H9 (cell line): ENCODE measurements around the gene INVS. TPM values are rescaled to one million over a fixed set of nuclear protein-coding genes. Genes with fewer than 3 reads are reported as not detected.

Experiments
- DNase-seq: peaks from one replicate; pipeline ENCODE4 v3.0.0-alpha.2; 2017
- H2AFZ ChIP-seq: one replicate; pipeline ENCODE4 v1.6.1; 2013; ENCODE audit warnings: mild to moderate bottlenecking, low read length, control low read depth, moderate library complexity
- H2AK5ac ChIP-seq: 2 replicates; pipeline ENCODE4 v1.6.1; 2013; ENCODE audit warnings: low read length, control low read depth, mixed read lengths; ENCODE audit not compliant: insufficient read length
- H2BK120ac ChIP-seq: one replicate; pipeline ENCODE4 v1.6.1; 2013; ENCODE audit warnings: low read depth, mild to moderate bottlenecking, low read length, control low read depth, inconsistent platforms; ENCODE audit not compliant: poor library complexity, severe bottlenecking
- H2BK12ac ChIP-seq: 2 replicates; pipeline ENCODE4 v1.6.1; 2013; ENCODE audit warnings: low read length, control low read depth, mixed read lengths, low read depth; ENCODE audit not compliant: insufficient read length
- H2BK15ac ChIP-seq: 2 replicates; pipeline ENCODE4 v1.6.1; 2013; ENCODE audit warnings: low read depth, low read length, control low read depth
- H2BK20ac ChIP-seq: one replicate; pipeline ENCODE4 v1.6.1; 2013; ENCODE audit warnings: low read depth, mild to moderate bottlenecking, low read length, control low read depth, inconsistent platforms; ENCODE audit not compliant: poor library complexity, severe bottlenecking
- H2BK5ac ChIP-seq: 2 replicates; pipeline ENCODE4 v1.6.1; 2013; ENCODE audit warnings: low read length, control low read depth, mixed read lengths; ENCODE audit not compliant: insufficient read length
- H3K14ac ChIP-seq: 2 replicates; pipeline ENCODE4 v1.6.1; 2013; ENCODE audit warnings: low read length, control low read depth; ENCODE audit not compliant: insufficient read depth
- H3K18ac ChIP-seq: 2 replicates; pipeline ENCODE4 v1.6.1; 2013; ENCODE audit warnings: low read depth, mild to moderate bottlenecking, mixed read lengths, low read length, control low read depth; ENCODE audit not compliant: insufficient read length
- H3K23ac ChIP-seq: 2 replicates; pipeline ENCODE4 v1.6.1; 2013; ENCODE audit warnings: low read length, control low read depth, mixed read lengths, low read depth; ENCODE audit not compliant: insufficient read length
- H3K23me2 ChIP-seq: 2 replicates; pipeline ENCODE4 v1.6.1; 2013; ENCODE audit warnings: low read depth, mild to moderate bottlenecking, mixed read lengths, low read length, control low read depth; ENCODE audit not compliant: insufficient read length, poor library complexity, severe bottlenecking
- H3K27ac ChIP-seq: 2 replicates; pipeline ENCODE4 v1.5.1; 2013; ENCODE audit warnings: low read length, control low read depth, mixed read lengths, low read depth; ENCODE audit not compliant: insufficient read length
- H3K27me3 ChIP-seq: 2 replicates; pipeline ENCODE4 v1.6.1; 2013; ENCODE audit warnings: low read length, control low read depth, inconsistent platforms; ENCODE audit not compliant: insufficient read depth
- H3K4ac ChIP-seq: 2 replicates; pipeline ENCODE4 v1.6.1; 2013; ENCODE audit warnings: low read depth, mild to moderate bottlenecking, control low read depth, inconsistent platforms, low read length, moderate library complexity
- H3K4me1 ChIP-seq: 2 replicates; pipeline ENCODE4 v1.6.1; 2013; ENCODE audit warnings: low read length, control low read depth, inconsistent platforms; ENCODE audit not compliant: insufficient read depth
- H3K4me2 ChIP-seq: 2 replicates; pipeline ENCODE4 v1.6.1; 2013; ENCODE audit warnings: low read length, control low read depth, mixed read lengths; ENCODE audit not compliant: insufficient read length, insufficient read depth
- H3K56ac ChIP-seq: 2 replicates; pipeline ENCODE4 v1.6.1; 2013; ENCODE audit warnings: low read depth, mild to moderate bottlenecking, mixed read lengths, low read length, control low read depth; ENCODE audit not compliant: insufficient read length
- H3K79me1 ChIP-seq: 2 replicates; pipeline ENCODE4 v1.6.1; 2013; ENCODE audit warnings: low read depth, mild to moderate bottlenecking, moderate library complexity, low read length, control low read depth, inconsistent platforms; ENCODE audit not compliant: insufficient read depth, poor library complexity, severe bottlenecking
- H3K79me2 ChIP-seq: 2 replicates; pipeline ENCODE4 v1.6.1; 2013; ENCODE audit warnings: low read length, control low read depth, inconsistent platforms; ENCODE audit not compliant: insufficient read depth
- H3K9ac ChIP-seq: 2 replicates; pipeline ENCODE4 v1.6.1; 2013; ENCODE audit warnings: low read length, control low read depth, mixed read lengths; ENCODE audit not compliant: insufficient read length; ENCODE audit errors: extremely low read depth
- H3K9me3 ChIP-seq: one replicate; pipeline ENCODE4 v1.6.1; 2013; ENCODE audit warnings: low read depth, low read length, inconsistent platforms; ENCODE audit not compliant: control insufficient read depth
- H3T11ph ChIP-seq: one replicate; pipeline ENCODE4 v1.6.1; 2013; ENCODE audit warnings: mild to moderate bottlenecking, low read length, control low read depth, inconsistent platforms
- H4K20me1 ChIP-seq: one replicate; pipeline ENCODE4 v1.6.1; 2013; ENCODE audit not compliant: control insufficient read depth, insufficient read length, insufficient read depth
- H4K5ac ChIP-seq: 2 replicates; pipeline ENCODE4 v1.6.1; 2013; ENCODE audit warnings: low read depth, mild to moderate bottlenecking, mixed read lengths, low read length, control low read depth; ENCODE audit not compliant: insufficient read length
- H4K8ac ChIP-seq: replicated peaks from 2 replicates; pipeline ENCODE4 v1.6.1; 2013; ENCODE audit warnings: low read length, control low read depth, mixed read lengths, low read depth; ENCODE audit not compliant: insufficient read length
- H4K91ac ChIP-seq: 2 replicates; pipeline ENCODE4 v1.6.1; 2013; ENCODE audit warnings: low read depth, mild to moderate bottlenecking, moderate library complexity, mixed read lengths, low read length, control low read depth; ENCODE audit not compliant: insufficient read length
- H3K27ac Mint-ChIP-seq, 3 experiments: 2 replicates in 2 of 3; 3 replicates in 1 of 3; pipeline ENCODE4 v1.8.0; 2020 to 2021; ENCODE audit warnings: mixed read lengths in 3 of 3, mild to moderate bottlenecking in 1 of 3, moderate library complexity in 1 of 3
- H3K27me3 Mint-ChIP-seq: 2 replicates; pipeline ENCODE4 v1.8.0; 2021; ENCODE audit warnings: low read depth, mild to moderate bottlenecking, moderate library complexity, mixed read lengths
- H3K36me3 Mint-ChIP-seq, 3 experiments: 2 replicates in 2 of 3; 3 replicates in 1 of 3; pipeline ENCODE4 v1.8.0; 2020 to 2021; ENCODE audit warnings: low read depth in 3 of 3, mixed read lengths in 3 of 3; ENCODE audit not compliant: insufficient read depth in 1 of 3
- H3K4me1 Mint-ChIP-seq, 2 experiments: 2 replicates each; pipeline ENCODE4 v1.8.0; 2020; ENCODE audit warnings: mixed read lengths in 2 of 2
- H3K4me3 Mint-ChIP-seq, 2 experiments: 2 replicates in 1 of 2; 3 replicates in 1 of 2; pipeline ENCODE4 v1.8.0; 2020 to 2021; ENCODE audit warnings: mild to moderate bottlenecking in 2 of 2, mixed read lengths in 2 of 2, moderate library complexity in 1 of 2
- H3K9me3 Mint-ChIP-seq, 2 experiments: 2 replicates in 1 of 2; 3 replicates in 1 of 2; pipeline ENCODE4 v1.8.0; 2020; ENCODE audit warnings: mild to moderate bottlenecking in 2 of 2, mixed read lengths in 2 of 2, moderate library complexity in 1 of 2
- WGBS: extraction: QIAGEN DNeasy Blood & Tissue Kit; methylation state at CpG from one replicate; pipeline ENCODE4 v1.1.7; 2013; ENCODE audit warnings: missing lambda C conversion rate, low lambda C conversion rate, mixed read lengths; ENCODE audit not compliant: insufficient read length; ENCODE audit errors: extremely low coverage; 5-methylcytosine and 5-hydroxymethylcytosine counted together
- total RNA-seq: library from RNA; stranded (reverse); gene quantifications from 2 replicates; pipeline ENCODE4 v1.2.1, GENCODE V29; 2021
- TF ChIP-seq, protein P1 (sequence below): fragments of 200-600 bp; sonication (generic); conservative IDR thresholded peaks from 3 replicates; pipeline ENCODE4 v1.8.0; 2021; ENCODE audit warnings: antibody characterized with exemption, mild to moderate bottlenecking

INVS gene
- total RNA-seq, 1 experiment from 2014 or later = 7.5 TPM

DNA sequence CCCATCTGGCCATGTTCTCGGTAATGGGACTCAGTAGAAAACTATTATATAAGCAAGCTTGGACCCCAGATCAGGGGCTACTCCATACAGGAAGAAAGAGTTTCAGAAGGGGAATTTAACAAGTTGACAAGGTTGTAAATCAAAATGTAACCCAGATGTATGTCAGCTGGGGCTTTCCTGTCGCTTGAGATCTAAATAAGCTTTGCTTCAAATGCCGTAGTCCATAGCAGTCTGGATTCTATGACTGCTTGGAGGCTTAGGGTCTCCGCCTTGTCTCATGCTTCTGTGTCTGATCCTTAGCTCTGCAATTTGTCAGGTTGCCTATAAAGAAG is 183.3 kb downstream of the INVS start:
- H3K18ac ChIP-seq = no peak overlapping the region

More for the DNA sequence above, 183.3 kb downstream of the INVS start:
- H3K27ac ChIP-seq = no peak overlapping the region
- no peak for DNase-seq
- H4K91ac ChIP-seq = no peak overlapping the region
- no peaks in the 10 kb centered on the region for H3K4me1 Mint-ChIP-seq
- TF ChIP-seq, protein P1, sequence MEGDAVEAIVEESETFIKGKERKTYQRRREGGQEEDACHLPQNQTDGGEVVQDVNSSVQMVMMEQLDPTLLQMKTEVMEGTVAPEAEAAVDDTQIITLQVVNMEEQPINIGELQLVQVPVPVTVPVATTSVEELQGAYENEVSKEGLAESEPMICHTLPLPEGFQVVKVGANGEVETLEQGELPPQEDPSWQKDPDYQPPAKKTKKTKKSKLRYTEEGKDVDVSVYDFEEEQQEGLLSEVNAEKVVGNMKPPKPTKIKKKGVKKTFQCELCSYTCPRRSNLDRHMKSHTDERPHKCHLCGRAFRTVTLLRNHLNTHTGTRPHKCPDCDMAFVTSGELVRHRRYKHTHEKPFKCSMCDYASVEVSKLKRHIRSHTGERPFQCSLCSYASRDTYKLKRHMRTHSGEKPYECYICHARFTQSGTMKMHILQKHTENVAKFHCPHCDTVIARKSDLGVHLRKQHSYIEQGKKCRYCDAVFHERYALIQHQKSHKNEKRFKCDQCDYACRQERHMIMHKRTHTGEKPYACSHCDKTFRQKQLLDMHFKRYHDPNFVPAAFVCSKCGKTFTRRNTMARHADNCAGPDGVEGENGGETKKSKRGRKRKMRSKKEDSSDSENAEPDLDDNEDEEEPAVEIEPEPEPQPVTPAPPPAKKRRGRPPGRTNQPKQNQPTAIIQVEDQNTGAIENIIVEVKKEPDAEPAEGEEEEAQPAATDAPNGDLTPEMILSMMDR = no peak
- peaks cover 19 to 27% (median 25%) of the 10 kb centered on the region in 3 experiments for H3K36me3 Mint-ChIP-seq
- no peak overlapping the region for H2BK5ac ChIP-seq
- no peak overlapping the region for H3K4me2 ChIP-seq
- H3K4me3 Mint-ChIP-seq = no peak overlapping the region
- no peak overlapping the region for H4K8ac ChIP-seq
- no peaks in the 10 kb centered on the region for H4K20me1 ChIP-seq
- no peaks in the 10 kb centered on the region for H3K27me3 Mint-ChIP-seq
- no peaks in the 10 kb centered on the region for H3K79me1 ChIP-seq
- H3K4ac ChIP-seq = no peak overlapping the region
- H2BK15ac ChIP-seq = no peak overlapping the region
- no peaks in the 10 kb centered on the region for H3K23me2 ChIP-seq
- no peak overlapping the region for H3T11ph ChIP-seq
- H2AFZ ChIP-seq = no peak overlapping the region
- H3K9me3 Mint-ChIP-seq = peaks cover 4 to 6% of the 10 kb centered on the region in 2 experiments; a peak in 1 of 5 replicates
- no peak overlapping the region for H2BK20ac ChIP-seq
- no peak overlapping the region for H2BK12ac ChIP-seq
- no peak overlapping the region for H3K9ac ChIP-seq
- H3K4me1 ChIP-seq = no peaks in the 10 kb centered on the region
- H3K14ac ChIP-seq = no peak overlapping the region
- no CpG with 5 or more reads among the region's 4 CpGs for WGBS
- no peaks in the 10 kb centered on the region for H3K9me3 ChIP-seq
- H3K23ac ChIP-seq = no peak overlapping the region
- H3K27ac Mint-ChIP-seq = no peak overlapping the region
- no peak overlapping the region for H2BK120ac ChIP-seq
- no peak overlapping the region for H2AK5ac ChIP-seq
- no peak overlapping the region for H4K5ac ChIP-seq
- no peaks in the 10 kb centered on the region for H3K79me2 ChIP-seq
- no peak overlapping the region for H3K56ac ChIP-seq
- H3K27me3 ChIP-seq = no peaks in the 10 kb centered on the region
